AG04450 (cell line): ENCODE data around the gene MTHFD2. TPM values are rescaled to one million over a fixed set of nuclear protein-coding genes. Genes with fewer than 3 reads are reported as not detected.

Experiments
- CTCF ChIA-PET: fragments of 300-600, 350-600 bp; formaldehyde crosslinking; extraction: SDS; loops from one replicate; lab custom pipeline; 2022; ENCODE audit warnings: antibody characterized with exemption, inconsistent platforms; lab: Charles Lee
- POLR2A ChIA-PET: fragments of 350-600 bp; formaldehyde crosslinking; extraction: SDS; loops from one replicate; lab custom pipeline; 2021; ENCODE audit warnings: antibody characterized with exemption, inconsistent platforms; lab: Yijun Ruan, JAX
- DNase-seq: peaks from one replicate; pipeline ENCODE4 v3.0.0-alpha.2; 2011; ENCODE audit warnings: low read depth, low spot score
- H3K27ac ChIP-seq: one replicate; pipeline ENCODE4 v1.5.1; 2012; ENCODE audit warnings: low read depth, low read length, control low read depth
- H3K27me3 ChIP-seq: one replicate; pipeline ENCODE4 v1.6.0; 2012; ENCODE audit warnings: low read length; ENCODE audit not compliant: control insufficient read depth, insufficient read depth
- H3K4me3 ChIP-seq: 2 replicates; pipeline ENCODE4 v1.5.1; 2011; ENCODE audit warnings: mild to moderate bottlenecking, low read depth, low read length, control low read depth
- H3K9me3 ChIP-seq: 2 replicates; pipeline ENCODE4 v1.5.1; 2012; ENCODE audit warnings: low read length; ENCODE audit not compliant: control insufficient read depth, insufficient read depth
- CTCF ChIP-seq: IDR thresholded peaks from 2 replicates; pipeline ENCODE4 v1.5.1; 2011; ENCODE audit warnings: low read depth, low read length, control low read depth, inconsistent platforms
- polyA plus RNA-seq: library from polyadenylated mRNA; depleted of rRNA; stranded (reverse); fragments of >200 nt; gene quantifications from 2 replicates; pipeline ENCODE4 v1.2.3, GENCODE V29; 2011

Gene MTHFD2
- polyA plus RNA-seq, 1 experiment = 299 TPM

GRCh38 chr2:74239346-74239745 lies 40.9 kb downstream of the MTHFD2 start:
- no peak overlapping the region for H3K4me3 ChIP-seq
- CTCF ChIA-PET = interaction anchor here (1.3 to 1.7 kb wide), 2 partner anchors 11 to 30 kb away, joined by 3 to 17 read pairs; no protein-coding TSS in a partner anchor
- POLR2A ChIA-PET = no interaction called here
- H3K9me3 ChIP-seq = peaks cover 6% of the 10 kb centered on the region
- TF ChIP-seq CTCF = no peak
- DNase-seq = no peak
- H3K27ac ChIP-seq = no peak overlapping the region
- peaks cover 7% of the 10 kb centered on the region for H3K27me3 ChIP-seq

GRCh38 chr2:74242354-74243071 lies 44.1 kb downstream of the MTHFD2 start:
- Histone ChIP-seq H3K4me3 (no peak overlapping the region), H3K27ac (no peak overlapping the region), H3K9me3 (peaks cover 6% of the 10 kb centered on the region), H3K27me3 (peaks cover 3% of the 10 kb centered on the region)
- TF ChIP-seq CTCF = no peak
- DNase-seq = no peak
- POLR2A ChIA-PET = interaction anchor here (0.9 kb wide), 1 partner anchor 149 kb away, joined by 4 read pairs; no protein-coding TSS in a partner anchor
- CTCF ChIA-PET = interaction anchor here (5.9 kb wide), 1 partner anchor 93 kb away, joined by 22 read pairs; no protein-coding TSS in a partner anchor

GRCh38 chr2:74244286-74244685 lies 45.9 kb downstream of the MTHFD2 start:
- ChIA-PET CTCF (interaction anchor here (5.9 kb wide), 1 partner anchor 91 kb away, joined by 22 read pairs; no protein-coding TSS in a partner anchor), POLR2A (no interaction called here)
- H3K9me3 ChIP-seq = peaks cover 3% of the 10 kb centered on the region
- no peak overlapping the region for H3K27ac ChIP-seq
- TF ChIP-seq CTCF = no peak
- no peak for DNase-seq
- H3K27me3 ChIP-seq = peaks cover 6% of the 10 kb centered on the region
- no peak overlapping the region for H3K4me3 ChIP-seq

GRCh38 chr2:74246496-74247195 lies 48.2 kb downstream of the MTHFD2 start:
- Histone ChIP-seq H3K27ac (no peak overlapping the region), H3K4me3 (no peak overlapping the region), H3K27me3 (peaks cover 12% of the 10 kb centered on the region), H3K9me3 (no peaks in the 10 kb centered on the region)
- DNase-seq = no peak
- ChIA-PET POLR2A (no interaction called here), CTCF (interaction anchor here (5.9 kb wide), 1 partner anchor 89 kb away, joined by 22 read pairs; no protein-coding TSS in a partner anchor)
- no peak for TF ChIP-seq CTCF
